Measurements from ENCODE around the gene RNF17. TPM values are rescaled to one million over a fixed set of nuclear protein-coding genes. Genes with fewer than 3 reads are reported as not detected.

Gene RNF17, protein sequence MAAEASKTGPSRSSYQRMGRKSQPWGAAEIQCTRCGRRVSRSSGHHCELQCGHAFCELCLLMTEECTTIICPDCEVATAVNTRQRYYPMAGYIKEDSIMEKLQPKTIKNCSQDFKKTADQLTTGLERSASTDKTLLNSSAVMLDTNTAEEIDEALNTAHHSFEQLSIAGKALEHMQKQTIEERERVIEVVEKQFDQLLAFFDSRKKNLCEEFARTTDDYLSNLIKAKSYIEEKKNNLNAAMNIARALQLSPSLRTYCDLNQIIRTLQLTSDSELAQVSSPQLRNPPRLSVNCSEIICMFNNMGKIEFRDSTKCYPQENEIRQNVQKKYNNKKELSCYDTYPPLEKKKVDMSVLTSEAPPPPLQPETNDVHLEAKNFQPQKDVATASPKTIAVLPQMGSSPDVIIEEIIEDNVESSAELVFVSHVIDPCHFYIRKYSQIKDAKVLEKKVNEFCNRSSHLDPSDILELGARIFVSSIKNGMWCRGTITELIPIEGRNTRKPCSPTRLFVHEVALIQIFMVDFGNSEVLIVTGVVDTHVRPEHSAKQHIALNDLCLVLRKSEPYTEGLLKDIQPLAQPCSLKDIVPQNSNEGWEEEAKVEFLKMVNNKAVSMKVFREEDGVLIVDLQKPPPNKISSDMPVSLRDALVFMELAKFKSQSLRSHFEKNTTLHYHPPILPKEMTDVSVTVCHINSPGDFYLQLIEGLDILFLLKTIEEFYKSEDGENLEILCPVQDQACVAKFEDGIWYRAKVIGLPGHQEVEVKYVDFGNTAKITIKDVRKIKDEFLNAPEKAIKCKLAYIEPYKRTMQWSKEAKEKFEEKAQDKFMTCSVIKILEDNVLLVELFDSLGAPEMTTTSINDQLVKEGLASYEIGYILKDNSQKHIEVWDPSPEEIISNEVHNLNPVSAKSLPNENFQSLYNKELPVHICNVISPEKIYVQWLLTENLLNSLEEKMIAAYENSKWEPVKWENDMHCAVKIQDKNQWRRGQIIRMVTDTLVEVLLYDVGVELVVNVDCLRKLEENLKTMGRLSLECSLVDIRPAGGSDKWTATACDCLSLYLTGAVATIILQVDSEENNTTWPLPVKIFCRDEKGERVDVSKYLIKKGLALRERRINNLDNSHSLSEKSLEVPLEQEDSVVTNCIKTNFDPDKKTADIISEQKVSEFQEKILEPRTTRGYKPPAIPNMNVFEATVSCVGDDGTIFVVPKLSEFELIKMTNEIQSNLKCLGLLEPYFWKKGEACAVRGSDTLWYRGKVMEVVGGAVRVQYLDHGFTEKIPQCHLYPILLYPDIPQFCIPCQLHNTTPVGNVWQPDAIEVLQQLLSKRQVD (N-terminal part only)
- 1 to 10 TPM in 1 of 4 donors, under 1 TPM in 1, not detected in 2; 0.21 to 2.0 TPM for total RNA-seq

DNA sequence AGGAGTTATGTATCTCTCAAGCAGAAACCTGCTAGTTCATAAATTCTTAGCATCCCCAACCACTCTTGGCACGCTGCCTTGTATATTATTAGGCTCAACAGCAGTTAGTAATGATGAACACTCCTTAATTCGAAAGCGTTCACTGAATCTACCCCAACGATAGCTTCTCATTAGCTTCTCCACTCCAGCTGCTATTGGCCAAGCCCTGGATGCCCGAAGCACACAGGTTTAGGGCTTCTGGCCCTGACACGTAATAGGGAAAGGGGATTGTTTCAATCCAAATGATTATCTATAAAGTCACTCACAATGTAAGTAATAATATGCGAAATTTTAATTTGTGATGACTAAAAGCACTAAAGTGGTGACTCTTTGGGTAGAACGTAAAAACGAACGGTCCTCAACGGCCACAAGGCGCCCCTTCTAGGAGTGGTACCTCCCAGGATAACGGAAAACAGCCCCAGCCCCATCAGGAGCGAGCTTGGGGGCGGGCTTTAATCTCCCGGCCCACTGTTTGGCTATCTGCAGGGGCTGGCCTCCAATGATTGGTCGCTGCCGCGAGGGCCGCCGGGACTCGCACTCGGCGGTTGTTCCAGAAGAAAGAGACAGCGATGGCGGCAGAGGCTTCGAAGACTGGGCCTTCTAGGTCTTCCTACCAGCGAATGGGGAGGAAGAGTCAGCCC is at the start of gene RNF17:
RNF17 (plus strand) TSS at position 574 of the 680 bp plus-strand sequence; CDS start at position 609, 35 bp downstream.
- TF ChIP-seq, protein P1, sequence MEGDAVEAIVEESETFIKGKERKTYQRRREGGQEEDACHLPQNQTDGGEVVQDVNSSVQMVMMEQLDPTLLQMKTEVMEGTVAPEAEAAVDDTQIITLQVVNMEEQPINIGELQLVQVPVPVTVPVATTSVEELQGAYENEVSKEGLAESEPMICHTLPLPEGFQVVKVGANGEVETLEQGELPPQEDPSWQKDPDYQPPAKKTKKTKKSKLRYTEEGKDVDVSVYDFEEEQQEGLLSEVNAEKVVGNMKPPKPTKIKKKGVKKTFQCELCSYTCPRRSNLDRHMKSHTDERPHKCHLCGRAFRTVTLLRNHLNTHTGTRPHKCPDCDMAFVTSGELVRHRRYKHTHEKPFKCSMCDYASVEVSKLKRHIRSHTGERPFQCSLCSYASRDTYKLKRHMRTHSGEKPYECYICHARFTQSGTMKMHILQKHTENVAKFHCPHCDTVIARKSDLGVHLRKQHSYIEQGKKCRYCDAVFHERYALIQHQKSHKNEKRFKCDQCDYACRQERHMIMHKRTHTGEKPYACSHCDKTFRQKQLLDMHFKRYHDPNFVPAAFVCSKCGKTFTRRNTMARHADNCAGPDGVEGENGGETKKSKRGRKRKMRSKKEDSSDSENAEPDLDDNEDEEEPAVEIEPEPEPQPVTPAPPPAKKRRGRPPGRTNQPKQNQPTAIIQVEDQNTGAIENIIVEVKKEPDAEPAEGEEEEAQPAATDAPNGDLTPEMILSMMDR (IDR thresholded peaks at IDR 0.05), result no peak
- TF ChIP-seq POLR2A (IDR thresholded peaks at IDR 0.05), result no peak
- TF ChIP-seq EP300 (IDR thresholded peaks at IDR 0.05), result no peak
- H3K4me3 ChIP-seq, result no peak within 1 kb of the TSS
- peaks cover 0 to 7% (median 0%) of the 10 kb centered on the region in 4 donors for H3K9me3 ChIP-seq
- DNase-seq (ENCODE audit: low spot score in 2 of 2), result no peak
- H3K36me3 ChIP-seq, result no peaks in the 10 kb centered on the region
- 89 to 94% methylated on average over 28 of the region's 28 CpGs for WGBS, 2 donors
- no peaks in the 10 kb centered on the region for H3K4me1 ChIP-seq
- no peak within 1 kb of the TSS for H3K27ac ChIP-seq
- H3K27me3 ChIP-seq, result no peaks in the 10 kb centered on the region

DNA sequence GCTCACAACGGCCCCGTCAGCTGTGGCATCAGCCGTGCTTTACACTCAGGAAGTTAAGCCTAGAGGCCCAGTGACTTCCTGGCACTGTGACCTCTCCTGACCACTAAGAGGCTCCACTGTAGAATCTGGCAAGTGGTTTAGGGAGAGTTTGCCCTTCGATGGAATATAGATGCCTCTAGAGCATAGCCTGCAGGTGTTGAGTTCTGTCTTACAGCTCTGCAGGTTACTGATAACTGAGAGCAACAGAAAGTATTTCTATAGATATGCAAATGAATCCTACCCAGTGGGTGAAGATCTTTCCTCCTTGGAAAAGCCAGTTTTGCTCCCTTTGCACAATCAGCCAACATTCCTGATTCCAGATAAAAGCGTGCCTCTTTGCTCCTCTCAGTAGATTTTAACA is 48.0 kb upstream of the RNF17 start:
- H3K27me3 ChIP-seq, result no peaks in the 10 kb centered on the region
- no peaks in the 10 kb centered on the region for H3K36me3 ChIP-seq
- H3K9me3 ChIP-seq, result no peaks in the 10 kb centered on the region
- no peak for DNase-seq (ENCODE audit: low spot score in 2 of 2)
- H3K27ac ChIP-seq, result no peak overlapping the region
- no peak overlapping the region for H3K4me3 ChIP-seq
- WGBS, 2 donors, result 33 to 47% methylated on average over 5 of the region's 5 CpGs
- no peaks in the 10 kb centered on the region for H3K4me1 ChIP-seq
- TF ChIP-seq POLR2A (IDR thresholded peaks at IDR 0.05), result no peak
- TF ChIP-seq, protein P1 (IDR thresholded peaks at IDR 0.05), result no peak
- TF ChIP-seq EP300 (IDR thresholded peaks at IDR 0.05), result no peak

DNA sequence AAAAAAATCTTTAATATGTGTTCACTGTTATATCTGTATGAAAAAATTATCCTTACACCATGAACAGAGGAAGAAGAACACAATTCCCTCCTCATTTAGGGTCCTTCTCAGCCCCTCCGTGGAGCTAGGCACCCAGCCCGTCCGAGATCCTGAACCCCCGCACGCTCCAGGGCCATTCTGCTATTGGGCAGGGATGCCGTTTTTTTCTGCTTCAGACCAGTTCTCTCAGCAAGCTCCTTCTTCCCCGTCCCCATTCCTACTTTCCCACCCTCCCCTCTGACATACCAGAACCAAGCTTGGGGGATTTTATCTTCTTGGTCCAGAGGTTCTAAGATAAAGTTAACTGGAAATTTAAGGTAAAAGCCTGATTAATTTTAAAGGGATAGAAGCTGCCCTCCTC is 47.5 kb upstream of the RNF17 start:
- no peak overlapping the region for H3K4me3 ChIP-seq
- no peaks in the 10 kb centered on the region for H3K9me3 ChIP-seq
- H3K36me3 ChIP-seq, result no peaks in the 10 kb centered on the region
- WGBS, 2 donors, result 36 to 54% methylated on average over 7 of the region's 7 CpGs
- no peak for DNase-seq (ENCODE audit: low spot score in 2 of 2)
- H3K27ac ChIP-seq, result no peak overlapping the region
- TF ChIP-seq EP300 (IDR thresholded peaks at IDR 0.05), result no peak
- TF ChIP-seq, protein P1 (IDR thresholded peaks at IDR 0.05), result no peak
- TF ChIP-seq POLR2A (IDR thresholded peaks at IDR 0.05), result no peak
- no peaks in the 10 kb centered on the region for H3K27me3 ChIP-seq
- H3K4me1 ChIP-seq, result no peaks in the 10 kb centered on the region

DNA sequence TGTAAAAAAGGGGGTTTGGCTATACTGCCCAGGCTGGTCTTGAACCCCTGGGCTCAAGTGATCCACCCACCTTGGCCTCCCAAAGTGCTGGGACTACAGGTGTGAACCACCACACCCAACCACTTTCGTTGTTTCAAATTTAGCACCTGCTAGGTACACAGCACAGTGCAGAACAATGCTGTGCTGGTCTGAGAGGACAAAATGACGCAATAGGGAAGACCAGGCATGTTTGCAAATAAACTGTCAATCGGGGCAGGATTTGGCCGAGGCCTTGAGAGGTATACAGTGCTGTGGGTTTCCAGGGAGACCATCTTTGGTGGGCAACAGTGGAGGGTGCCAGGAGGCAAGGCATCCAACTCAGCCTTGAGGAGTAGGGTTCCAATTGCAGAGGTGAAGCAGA is 46.8 kb upstream of the RNF17 start:
- H3K9me3 ChIP-seq, result no peaks in the 10 kb centered on the region
- no peak overlapping the region for H3K27ac ChIP-seq
- no peaks in the 10 kb centered on the region for H3K27me3 ChIP-seq
- TF ChIP-seq, protein P1 (IDR thresholded peaks at IDR 0.05), result no peak
- TF ChIP-seq EP300 (IDR thresholded peaks at IDR 0.05), result no peak
- TF ChIP-seq POLR2A (IDR thresholded peaks at IDR 0.05), result no peak
- DNase-seq (ENCODE audit: low spot score in 2 of 2), result no peak
- no peaks in the 10 kb centered on the region for H3K4me1 ChIP-seq
- WGBS, 2 donors, result 77% methylated on average over 4 of the region's 4 CpGs
- no peaks in the 10 kb centered on the region for H3K36me3 ChIP-seq
- H3K4me3 ChIP-seq, result no peak overlapping the region
